NCI-H2227 (cell line): ENCODE measurements around the gene BICRA.
"Not testable (repeated sequence)": the region's sequence is repeated elsewhere in the genome, so short reads cannot be mapped to it uniquely, and the experiment has no call there.

Experiments
- DNase-seq: peaks from one replicate; lab custom pipeline; 2025; ENCODE audit not compliant: unreplicated experiment; lab: John Stamatoyannopoulos, UW

The BICRA gene

GRCh38 chr19:47713046-47714021 is 104.4 kb downstream of the BICRA start, which contains the start of gene EHD2:
Gene EHD2, plus strand, starts transcription at chr19:47713422. Its CDS starts 3,191 bp downstream, at chr19:47716613.
- peak; percentile 71 for DNase-seq

- no peak for DNase-seq
Observed at GRCh38 chr19:47714339-47714738, 105.4 kb downstream of the BICRA start.

DNA sequence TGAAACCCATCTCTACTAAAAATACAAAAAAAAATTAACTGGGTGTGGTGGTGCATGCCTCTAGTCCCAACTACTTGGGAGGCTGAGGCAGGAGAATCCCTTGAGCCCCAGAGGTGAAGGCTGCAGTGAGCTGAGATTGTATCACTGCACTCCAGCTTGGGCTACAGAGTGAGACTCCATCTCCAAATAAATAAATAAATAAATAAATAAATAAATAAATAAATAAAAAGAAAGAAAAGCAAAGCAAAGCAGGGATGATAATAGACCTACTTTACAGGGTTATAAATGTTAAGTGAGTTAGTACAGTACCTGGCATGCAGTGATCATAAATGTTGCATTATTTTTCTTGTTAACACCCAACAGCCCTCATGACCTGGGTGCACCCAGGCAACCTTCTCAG is 105.9 kb downstream of the BICRA start:
- not testable (repeated sequence) for DNase-seq

DNA sequence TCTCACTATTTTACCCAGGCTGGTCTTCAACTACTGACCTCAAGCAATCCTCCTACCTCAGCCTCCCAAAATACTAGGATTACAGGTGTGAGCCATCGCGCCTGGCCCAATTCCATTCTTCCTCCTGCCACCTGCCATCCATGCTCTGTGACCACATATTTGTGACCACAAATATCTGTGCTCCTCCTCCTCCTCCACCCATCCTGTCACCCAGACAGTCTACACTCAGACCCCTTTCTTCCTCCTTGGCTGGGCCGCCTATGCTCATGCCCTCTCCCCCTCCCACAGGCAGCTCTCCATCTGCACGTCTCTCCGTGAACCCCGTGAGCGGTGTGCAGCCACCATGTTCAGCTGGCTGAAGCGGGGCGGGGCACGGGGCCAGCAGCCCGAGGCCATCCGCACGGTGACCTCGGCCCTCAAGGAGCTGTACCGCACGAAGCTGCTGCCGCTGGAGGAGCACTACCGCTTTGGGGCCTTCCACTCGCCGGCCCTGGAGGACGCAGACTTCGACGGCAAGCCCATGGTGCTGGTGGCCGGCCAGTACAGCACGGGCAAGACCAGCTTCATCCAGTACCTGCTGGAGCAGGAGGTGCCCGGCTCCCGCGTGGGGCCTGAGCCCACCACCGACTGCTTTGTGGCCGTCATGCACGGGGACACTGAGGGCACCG is 107.5 kb downstream of the BICRA start:
- DNase-seq, result no peak

DNA sequence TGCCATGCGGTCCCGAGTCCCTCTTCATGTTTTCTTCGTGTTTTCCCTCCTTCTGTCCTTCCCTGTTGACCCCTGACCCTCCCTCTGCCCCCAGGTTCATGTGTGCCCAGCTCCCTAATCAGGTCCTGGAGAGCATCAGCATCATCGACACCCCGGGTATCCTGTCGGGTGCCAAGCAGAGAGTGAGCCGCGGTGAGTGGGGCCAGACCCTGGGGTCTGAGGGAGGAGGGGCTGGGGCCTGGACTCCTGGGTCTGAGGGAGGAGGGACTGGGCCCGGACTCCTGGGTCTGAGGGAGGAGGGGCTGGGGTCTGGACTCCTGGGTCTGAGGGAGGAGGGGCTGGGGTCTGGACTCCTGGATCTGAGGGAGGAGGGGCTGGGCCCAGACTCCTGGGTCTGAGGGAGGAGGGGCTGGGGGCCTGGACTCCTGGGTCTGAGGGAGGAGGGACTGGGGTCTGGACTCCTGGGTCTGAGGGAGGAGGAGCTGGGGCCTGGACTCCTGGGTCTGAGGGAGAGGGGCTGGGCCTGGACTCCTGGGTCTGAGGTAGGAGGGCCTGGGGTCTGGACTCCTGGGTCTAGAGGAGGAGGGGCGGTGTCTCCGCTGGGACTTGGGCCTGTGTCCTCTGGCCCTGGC is 109.6 kb downstream of the BICRA start:
- not testable (repeated sequence) for DNase-seq

GRCh38 chr19:47719047-47719859 is 110.3 kb downstream of the BICRA start:
- DNase-seq, result peak; percentile 56

- no peak for DNase-seq
Observed at GRCh38 chr19:47720669-47721422, 111.9 kb downstream of the BICRA start.

GRCh38 chr19:47723581-47723940 is 114.6 kb downstream of the BICRA start:
- DNase-seq, result peak; percentile 54

DNA sequence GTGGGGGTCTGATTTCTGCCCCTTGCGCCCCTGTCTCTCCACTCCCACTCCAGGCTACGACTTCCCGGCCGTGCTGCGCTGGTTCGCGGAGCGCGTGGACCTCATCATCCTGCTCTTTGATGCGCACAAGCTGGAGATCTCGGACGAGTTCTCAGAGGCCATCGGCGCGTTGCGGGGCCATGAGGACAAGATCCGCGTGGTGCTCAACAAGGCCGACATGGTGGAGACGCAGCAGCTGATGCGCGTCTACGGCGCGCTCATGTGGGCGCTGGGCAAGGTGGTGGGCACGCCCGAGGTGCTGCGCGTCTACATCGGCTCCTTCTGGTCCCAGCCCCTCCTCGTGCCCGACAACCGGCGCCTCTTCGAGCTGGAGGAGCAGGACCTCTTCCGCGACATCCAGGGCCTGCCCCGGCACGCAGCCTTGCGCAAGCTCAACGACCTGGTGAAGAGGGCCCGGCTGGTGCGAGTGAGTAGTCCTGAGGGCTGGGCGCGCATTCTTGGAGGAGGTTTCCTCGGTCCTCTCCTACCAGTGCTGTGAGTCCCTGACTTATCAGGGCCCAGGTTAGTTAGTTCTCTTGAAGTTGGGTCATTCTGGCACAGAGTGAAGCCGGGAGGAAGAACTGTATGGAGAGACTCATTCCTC is 116.9 kb downstream of the BICRA start:
- DNase-seq, result no peak

DNA sequence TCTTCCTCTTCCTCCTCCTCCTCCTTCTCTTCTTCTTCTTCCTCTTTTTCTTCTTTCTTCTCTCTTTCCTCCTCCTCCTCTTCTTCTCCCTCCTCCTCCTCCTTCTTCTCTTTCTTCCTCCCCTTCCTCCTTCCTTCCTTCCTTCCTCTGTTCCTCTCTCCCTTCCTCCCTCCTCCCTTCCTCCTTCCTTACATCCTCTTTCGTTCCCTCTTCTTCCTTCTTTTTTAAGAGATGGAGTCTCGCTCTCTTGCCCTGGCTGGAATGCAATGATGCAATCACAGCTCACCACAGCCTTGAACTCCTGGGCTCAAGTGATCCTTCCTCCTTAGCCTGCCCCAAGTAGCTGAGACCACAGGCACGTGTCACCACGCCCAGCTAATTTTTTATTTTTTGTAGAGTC is 117.5 kb downstream of the BICRA start:
- no peak for DNase-seq

GRCh38 chr19:47728295-47728694 is 119.4 kb downstream of the BICRA start:
- not testable (repeated sequence) for DNase-seq

GRCh38 chr19:47729468-47729798 is 120.5 kb downstream of the BICRA start:
- no peak for DNase-seq

DNA sequence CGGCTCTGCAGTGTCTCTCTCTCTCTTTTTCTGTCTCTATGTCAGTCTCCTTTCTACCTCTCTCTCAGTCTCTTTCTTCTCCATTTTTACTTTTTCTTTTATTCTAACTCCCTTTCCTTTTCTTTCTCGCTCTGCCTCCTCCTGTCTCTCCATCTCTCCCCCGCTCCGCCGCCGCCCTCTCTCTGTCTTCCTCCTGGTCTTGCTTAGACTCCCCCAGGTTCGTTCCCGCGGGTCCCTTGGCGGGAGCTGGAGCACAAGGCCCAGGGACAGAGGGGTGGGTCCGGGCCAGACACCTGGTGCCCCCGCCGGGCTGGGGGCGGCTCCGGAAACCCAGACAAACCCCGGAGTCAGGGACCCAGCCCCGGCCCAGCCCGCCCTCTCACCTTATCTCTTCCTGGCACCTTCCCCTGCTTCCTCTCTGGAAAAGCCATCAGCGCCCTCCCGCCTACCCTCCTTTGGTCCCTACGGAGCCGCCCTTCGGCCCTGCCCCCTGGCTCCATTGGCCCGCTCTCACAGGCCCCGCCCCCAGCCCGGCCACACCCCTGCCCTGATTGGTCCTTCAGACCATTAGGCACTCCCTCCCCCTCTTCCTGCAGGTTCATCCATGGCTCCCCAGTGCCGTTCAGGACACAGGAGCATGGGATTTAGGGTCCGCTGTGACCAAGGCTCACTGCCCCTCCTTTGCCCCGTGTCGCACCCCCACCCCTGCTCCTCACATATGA is 121.0 kb downstream of the BICRA start:
- peak; percentile 60 for DNase-seq

- DNase-seq, result no peak
Observed at GRCh38 chr19:47730521-47730889, 121.6 kb downstream of the BICRA start.

GRCh38 chr19:47730910-47731309 is 122.0 kb downstream of the BICRA start:
- no peak for DNase-seq

GRCh38 chr19:47735131-47735530 is 126.2 kb downstream of the BICRA start:
- no peak for DNase-seq

- DNase-seq, result no peak
Observed at GRCh38 chr19:47740866-47741519, 132.1 kb downstream of the BICRA start.

GRCh38 chr19:47741544-47742140 is 132.7 kb downstream of the BICRA start:
- DNase-seq, result no peak
